Stomach (tissue), 9 donors: ENCODE results near the gene CNN2. TPM values are rescaled to one million over a fixed set of nuclear protein-coding genes. Genes with fewer than 3 reads are reported as not detected.

Experiments
- DNase-seq, 2 donors: peaks; one replicate each; pipeline versions ENCODE4 v3.0.0 to v3.0.0-alpha.2; 2013 to 2019
- H3K27ac ChIP-seq, 5 donors: fragments of 200-600 bp in 4 of 5; sonication (generic) in 4 of 5; one replicate each; pipeline ENCODE4 v1.5.1; 2013 to 2019; ENCODE audit warnings: mild to moderate bottlenecking in 1 of 5, moderate library complexity in 1 of 5
- H3K27me3 ChIP-seq, 3 donors: fragments of 200-600 bp; sonication (generic); one replicate each; pipeline ENCODE4 v1.5.1; 2017 to 2019; ENCODE audit warnings: mixed run types in 1 of 3
- H3K36me3 ChIP-seq, 4 donors: fragments of 200-600 bp; sonication (generic); 1 replicate in 3 of 4; 2 replicates in 1 of 4; pipeline ENCODE4 v1.5.1; 2016 to 2019
- H3K4me1 ChIP-seq, 4 donors: fragments of 200-600 bp; sonication (generic); one replicate each; pipeline ENCODE4 v1.5.1; 2016 to 2019
- H3K4me3 ChIP-seq, 4 donors: fragments of 200-600 bp; sonication (generic) in 3 of 4; one replicate each; pipeline ENCODE4 v1.5.1; 2016 to 2019; ENCODE audit warnings: mild to moderate bottlenecking in 1 of 4
- H3K9me3 ChIP-seq, 4 donors: fragments of 200-600 bp; sonication (generic); one replicate each; pipeline ENCODE4 v1.5.1; 2016 to 2019
- CTCF ChIP-seq, 7 experiments: fragments of 450-650 bp in 4 of 7; fragments of 200-600 bp in 3 of 7; sonication (generic) in 3 of 7; IDR thresholded peaks; one replicate each; pipeline ENCODE4 v1.5.1; 2016 to 2019; ENCODE audit warnings: antibody characterized with exemption in 7 of 7, control low read depth in 2 of 7, mild to moderate bottlenecking in 1 of 7
- EP300 ChIP-seq: sonication (generic); formaldehyde crosslinking; IDR thresholded peaks from one replicate; pipeline ENCODE4 v1.6.1; 2017; ENCODE audit warnings: antibody characterized with exemption
- POLR2A ChIP-seq, 4 donors: fragments of 450-650 bp; IDR thresholded peaks; one replicate each; pipeline ENCODE4 v1.6.1; 2016; ENCODE audit warnings: antibody characterized with exemption in 4 of 4, control low read depth in 2 of 4, mild to moderate bottlenecking in 1 of 4, moderate library complexity in 1 of 4
- POLR2AphosphoS5 ChIP-seq, 3 donors: sonication (generic); formaldehyde crosslinking; IDR thresholded peaks; one replicate each; pipeline ENCODE4 v1.6.1; 2016; ENCODE audit warnings: antibody characterized with exemption in 3 of 3
- WGBS, 5 donors: extraction: QIAGEN DNeasy Blood & Tissue Kit in 3 of 5; methylation state at CpG; one replicate each; pipeline versions ENCODE4 v1.1.5 to v1.1.7; 2013 to 2018; 5-methylcytosine and 5-hydroxymethylcytosine counted together
- intact Hi-C: fragments of 100-400 bp; cut with DNase I; formaldehyde crosslinking; loops from one replicate; pipeline ENCODE4 v1.15.1; 2023; ENCODE audit warnings: low total_unique reads
- polyA plus RNA-seq, 3 donors: library from polyadenylated mRNA; stranded (reverse); fragments of 200-250 nt; gene quantifications; one replicate each; pipeline ENCODE4 v1.2.3, GENCODE V29; 2013
- total RNA-seq, 5 donors: library from RNA; depleted of rRNA; stranded (reverse); fragments of >200 nt; gene quantifications; one replicate each; pipeline versions ENCODE4 v1.1.0 to v1.2.3, GENCODE V29; 2014 to 2016
- donor health status: healthy with polysubstance abuse.
- donor health status: Bipolar disorder and iron deficiency.
- donor health status: healthy.

The CNN2 gene
- total and polyA plus RNA-seq, 8 donors: 7.0 to 98.5 (median 81.4) TPM

- intact Hi-C loops: no loop called here
- TF ChIP-seq EP300 (no peak), POLR2A (IDR thresholded peaks at IDR 0.05) (no peak), POLR2AphosphoS5 (IDR thresholded peaks at IDR 0.05) (no peak), CTCF (IDR thresholded peaks at IDR 0.05) (peak in 2 of 7 experiments; percentile 12 to 26)
- peak; percentile 60 to 82 for DNase-seq
- WGBS, 5 donors: 1 to 7% (median 2%) methylated on average over 12 to 43 of the region's 43 CpGs
- Histone ChIP-seq H3K36me3 (peaks cover 0 to 2% (median 0%) of the 10 kb centered on the region in 4 donors), H3K9me3 (no peaks in the 10 kb centered on the region), H3K27ac (no peak within 1 kb of the TSS), H3K27me3 (peaks cover 23 to 96% (median 82%) of the 10 kb centered on the region in 3 donors), H3K4me3 (peak within 1 kb of the TSS in 3 of 4 donors; percentile 12 to 42 (median 35)), H3K4me1 (peaks cover 20 to 39% (median 35%) of the 10 kb centered on the region in 4 donors)
Measured at GRCh38 chr19:1000095-1000494, 26.3 kb upstream of the CNN2 start, which contains the start of gene GRIN3B. TSS of gene GRIN3B (plus strand) at chr19:1000419. CDS start at chr19:1000438, 19 bp downstream.

GRCh38 chr19:1000591-1001537, 25.5 kb upstream of the CNN2 start:
- intact Hi-C loops: no loop called here
- no peak overlapping the region for H3K27ac ChIP-seq
- DNase-seq: no peak
- peaks cover 23 to 89% (median 75%) of the 10 kb centered on the region in 3 donors for H3K27me3 ChIP-seq
- TF ChIP-seq POLR2A (IDR thresholded peaks at IDR 0.05) (no peak), EP300 (no peak), POLR2AphosphoS5 (IDR thresholded peaks at IDR 0.05) (no peak), CTCF (IDR thresholded peaks at IDR 0.05) (no peak)
- no peaks in the 10 kb centered on the region for H3K36me3 ChIP-seq
- peak overlapping the region in 2 of 4 donors; percentile 33 to 35 for H3K4me3 ChIP-seq
- H3K9me3 ChIP-seq: no peaks in the 10 kb centered on the region
- WGBS, 5 donors: 4 to 16% (median 6%) methylated on average over 13 to 73 of the region's 73 CpGs
- H3K4me1 ChIP-seq: peaks cover 19 to 32% (median 28%) of the 10 kb centered on the region in 4 donors

- TF ChIP-seq CTCF (IDR thresholded peaks at IDR 0.05) (peak in 5 of 7 experiments; percentile 55 to 91 (median 85)), POLR2AphosphoS5 (IDR thresholded peaks at IDR 0.05) (no peak), EP300 (no peak)
Measured at GRCh38 chr19:1001538-1002166, 24.8 kb upstream of the CNN2 start.

GRCh38 chr19:1002600-1002999, 23.8 kb upstream of the CNN2 start:
- Histone ChIP-seq H3K4me3 (no peak overlapping the region), H3K9me3 (no peaks in the 10 kb centered on the region), H3K36me3 (no peaks in the 10 kb centered on the region), H3K4me1 (peaks cover 9 to 21% (median 19%) of the 10 kb centered on the region in 4 donors), H3K27me3 (peaks cover 19 to 71% (median 57%) of the 10 kb centered on the region in 3 donors), H3K27ac (no peak overlapping the region)
- no peak for TF ChIP-seq POLR2A (IDR thresholded peaks at IDR 0.05)
- TF ChIP-seq CTCF (IDR thresholded peaks at IDR 0.05): no peak
- no peak for TF ChIP-seq POLR2AphosphoS5 (IDR thresholded peaks at IDR 0.05)
- TF ChIP-seq EP300: no peak
- 65 to 81% (median 71%) methylated on average over 4 of the region's 4 CpGs for WGBS, 5 donors
- DNase-seq: no peak
- intact Hi-C loops: no loop called here

More at GRCh38 chr19:1001538-1002166, 24.8 kb upstream of the CNN2 start:
- intact Hi-C loops: no loop called here
- Histone ChIP-seq H3K4me1 (peaks cover 11 to 24% (median 20%) of the 10 kb centered on the region in 4 donors), H3K36me3 (no peaks in the 10 kb centered on the region), H3K4me3 (no peak overlapping the region), H3K9me3 (no peaks in the 10 kb centered on the region), H3K27me3 (peaks cover 19 to 81% (median 67%) of the 10 kb centered on the region in 3 donors), H3K27ac (no peak overlapping the region)
- 10 to 16% (median 11%) methylated on average over 9 to 20 of the region's 20 CpGs for WGBS, 5 donors
- peak; percentile 68 to 80 for DNase-seq
